A549 (cell line): ENCODE measurements around the gene ZFYVE28. TPM values are rescaled to one million over a fixed set of nuclear protein-coding genes. Genes with fewer than 3 reads are reported as not detected.

Experiments used
- ATAC-seq, 2 experiments: fragments of 200-7000 bp in 1 of 2; fragments of >200 bp in 1 of 2; cut with Nextera tagmentation in 1 of 2; cut with Tn5 transposase in 1 of 2; 3 replicates each; pipeline versions ENCODE4 v1.8.0 to v1.9.1; 2018 to 2020; ENCODE audit warnings: mild to moderate bottlenecking in 1 of 2, moderate library complexity in 1 of 2
- CTCF ChIA-PET: fragments of 300-600 bp; sonication (Branson Sonifier 250); formaldehyde crosslinking; extraction: SDS; loops from one replicate; lab custom pipeline; 2021; ENCODE audit warnings: antibody characterized with exemption, inconsistent platforms; lab: Yijun Ruan, JAX
- POLR2A ChIA-PET: fragments of 350-600 bp; formaldehyde crosslinking; extraction: SDS; loops from one replicate; lab custom pipeline; 2021; ENCODE audit warnings: antibody characterized with exemption, inconsistent platforms; lab: Yijun Ruan, JAX
- DNase-seq, 2 experiments: peaks; one replicate each; pipeline versions ENCODE4 v3.0.0 to v3.0.0-alpha.2; 2011 to 2016; ENCODE audit warnings: low read depth in 1 of 2, low spot score in 1 of 2
- FAIRE-seq: peaks from 2 replicates; lab custom pipeline; 2011; peaks lifted over from hg19 to GRCh38; lab: Jason Lieb, UNC
- H3K27ac ChIP-seq, 2 experiments: fragments of >200 bp; sonication (Bioruptor Twin); formaldehyde crosslinking; 3 replicates each; pipeline ENCODE4 v1.5.1; 2016 to 2017
- H3K4me1 ChIP-seq: fragments of >200 bp; sonication (Bioruptor Twin); formaldehyde crosslinking; 3 replicates; pipeline ENCODE4 v1.6.1; 2016
- H3K4me2 ChIP-seq: fragments of >200 bp; sonication (Bioruptor Twin); formaldehyde crosslinking; 3 replicates; pipeline ENCODE4 v1.6.1; 2016
- H3K4me3 ChIP-seq: fragments of >200 bp; sonication (Bioruptor Twin); formaldehyde crosslinking; 3 replicates; pipeline ENCODE4 v1.5.1; 2016
- H3K9me3 ChIP-seq: fragments of >200 bp; sonication (Bioruptor Twin); formaldehyde crosslinking; 3 replicates; pipeline ENCODE4 v1.6.1; 2016
- BHLHE40 ChIP-seq: IDR thresholded peaks from 2 replicates; pipeline ENCODE4 v1.6.1; 2012; ENCODE audit warnings: low read depth, low read length, inconsistent platforms
- CBX8 ChIP-seq: fragments of 200-600 bp; sonication (generic); IDR thresholded peaks from 2 replicates; pipeline ENCODE4 v1.6.1; 2016
- CEBPB ChIP-seq, 2 experiments: fragments of >200 bp in 1 of 2; sonication (Bioruptor Twin) in 1 of 2; formaldehyde crosslinking in 1 of 2; IDR thresholded peaks; 2 replicates each; pipeline ENCODE4 v1.6.1; 2012 to 2016
- CHD2 ChIP-seq: fragments of 150-350 bp; IDR thresholded peaks from 2 replicates; pipeline ENCODE4 v1.6.1; 2014; ENCODE audit warnings: low read length; ENCODE audit not compliant: partially characterized antibody
- CHD4 ChIP-seq: fragments of 200-600 bp; sonication (generic); IDR thresholded peaks from 2 replicates; pipeline ENCODE4 v1.6.1; 2016; ENCODE audit warnings: antibody characterized with exemption, mild to moderate bottlenecking, borderline replicate concordance
- EHF ChIP-seq: fragments of 250-450 bp; sonication (Bioruptor Pico); IDR thresholded peaks from 2 replicates; pipeline ENCODE4 v1.5.0; 2020; ENCODE audit warnings: mild to moderate bottlenecking
- EHMT2 ChIP-seq: fragments of 200-600 bp; sonication (generic); IDR thresholded peaks from 2 replicates; pipeline ENCODE4 v1.6.1; 2016; ENCODE audit warnings: antibody characterized with exemption, low read depth, mild to moderate bottlenecking, moderate library complexity
- FOSL2 ChIP-seq, 2 experiments: fragments of 450-650 bp in 1 of 2; fragments of >200 bp in 1 of 2; sonication (Bioruptor Twin) in 1 of 2; formaldehyde crosslinking; IDR thresholded peaks; 2 replicates each; pipeline versions ENCODE4 v1.5.0 to v1.6.1; 2016 to 2020; ENCODE audit warnings: mild to moderate bottlenecking in 1 of 2, moderate library complexity in 1 of 2
- HDAC2 ChIP-seq: fragments of 200-600 bp; sonication (generic); IDR thresholded peaks from 2 replicates; pipeline ENCODE4 v1.6.1; 2016
- HOXB13 ChIP-seq: fragments of 250-450 bp; sonication (Bioruptor Pico); IDR thresholded peaks from 2 replicates; pipeline ENCODE4 v1.5.0; 2020; ENCODE audit warnings: low read depth, mild to moderate bottlenecking, moderate library complexity
- HOXB5 ChIP-seq: fragments of 250-450 bp; sonication (Bioruptor Pico); IDR thresholded peaks from 2 replicates; pipeline ENCODE4 v1.5.0; 2020; ENCODE audit warnings: mild to moderate bottlenecking, moderate library complexity
- JUN ChIP-seq, 2 experiments: fragments of >200 bp; sonication (Bioruptor Twin); formaldehyde crosslinking; IDR thresholded peaks; 2 replicates in 1 of 2; 3 replicates in 1 of 2; pipeline ENCODE4 v1.6.1; 2016 to 2017
- KDM1A ChIP-seq: fragments of 200-600 bp; sonication (generic); IDR thresholded peaks from 2 replicates; pipeline ENCODE4 v1.6.1; 2016; ENCODE audit warnings: low read depth, mild to moderate bottlenecking
- MAZ ChIP-seq: fragments of 150-350 bp; IDR thresholded peaks from 2 replicates; pipeline ENCODE4 v1.6.1; 2014; ENCODE audit warnings: antibody characterized with exemption, low read depth, low read length, borderline replicate concordance
- MYC ChIP-seq: IDR thresholded peaks from 2 replicates; pipeline ENCODE4 v1.6.1; 2012; ENCODE audit warnings: mild to moderate bottlenecking, inconsistent platforms, low read length, improper control_type of control experiment, borderline replicate concordance
- NPAS2 ChIP-seq: fragments of 250-450 bp; sonication (Bioruptor Pico); IDR thresholded peaks from 2 replicates; pipeline ENCODE4 v1.8.0; 2022; ENCODE audit warnings: mild to moderate bottlenecking, moderate library complexity, borderline replicate concordance
- POLR2A ChIP-seq: IDR thresholded peaks from 2 replicates; pipeline ENCODE4 v1.6.1; 2012; ENCODE audit warnings: mild to moderate bottlenecking, low read length
- RARB ChIP-seq: fragments of 250-450 bp; sonication (Bioruptor Pico); IDR thresholded peaks from 2 replicates; pipeline ENCODE4 v1.8.0; 2021; ENCODE audit warnings: mild to moderate bottlenecking, moderate library complexity
- RCOR1 ChIP-seq: fragments of 150-350 bp; IDR thresholded peaks from 2 replicates; pipeline ENCODE4 v1.6.1; 2014; ENCODE audit warnings: antibody characterized with exemption, low read length, low read depth
- RFX5 ChIP-seq: fragments of 450-650 bp; IDR thresholded peaks from 2 replicates; pipeline ENCODE4 v1.7.1; 2014; ENCODE audit warnings: antibody characterized with exemption, mild to moderate bottlenecking, moderate library complexity
- RNF2 ChIP-seq: fragments of 200-600 bp; sonication (generic); IDR thresholded peaks from 2 replicates; pipeline ENCODE4 v1.6.1; 2016; ENCODE audit warnings: low read depth, mild to moderate bottlenecking, antibody characterized with exemption, moderate library complexity, borderline replicate concordance
- SMC3 ChIP-seq: fragments of >200 bp; sonication (Bioruptor Twin); formaldehyde crosslinking; IDR thresholded peaks from 3 replicates; pipeline ENCODE4 v1.6.1; 2018; ENCODE audit warnings: inconsistent platforms
- TFCP2L1 ChIP-seq: fragments of 250-450 bp; sonication (Bioruptor Pico); IDR thresholded peaks from 2 replicates; pipeline ENCODE4 v1.5.0; 2021; ENCODE audit warnings: mild to moderate bottlenecking
- ZC3H11A ChIP-seq: fragments of 450-650 bp; IDR thresholded peaks from 2 replicates; pipeline ENCODE4 v1.6.1; 2014; ENCODE audit warnings: antibody characterized with exemption, mild to moderate bottlenecking
- ZSCAN20 ChIP-seq: fragments of 250-450 bp; sonication (Bioruptor Pico); IDR thresholded peaks from 2 replicates; pipeline ENCODE4 v1.8.0; 2022; ENCODE audit warnings: mild to moderate bottlenecking, moderate library complexity
- WGBS: methylation state at CpG from one replicate; pipeline ENCODE4 v1.1.6; 2017; ENCODE audit errors: missing lambda C conversion rate; 5-methylcytosine and 5-hydroxymethylcytosine counted together
- polyA plus RNA-seq, 4 experiments: library from polyadenylated mRNA; depleted of rRNA in 3 of 4; stranded (reverse); fragments of >200 nt; fragmentation: RNase III in 1 of 4; extraction: RNeasy Plus Mini Kit Qiagen cat#74134 plus additional on column Dnase treatment in 1 of 4; gene quantifications; 2 replicates in 3 of 4; 3 replicates in 1 of 4; pipeline ENCODE4 v1.2.3, GENCODE V29; 2011 to 2017
- TF ChIP-seq, protein P1 (sequence below): fragments of 250-450 bp; sonication (Bioruptor Pico); IDR thresholded peaks from 2 replicates; pipeline ENCODE4 v1.5.0; 2020; ENCODE audit warnings: low read depth, mild to moderate bottlenecking, moderate library complexity
- TF ChIP-seq, protein P2 (sequence below): IDR thresholded peaks from 2 replicates; pipeline ENCODE4 v1.6.1; 2012
- TF ChIP-seq, protein P3 (sequence below): fragments of >200 bp; sonication (Bioruptor Twin); formaldehyde crosslinking; IDR thresholded peaks from 3 replicates; pipeline ENCODE4 v1.5.1; 2016
- TF ChIP-seq, protein P4 (sequence below): IDR thresholded peaks from 2 replicates; pipeline ENCODE4 v1.6.1; 2012; ENCODE audit warnings: low read depth, borderline replicate concordance
- TF ChIP-seq, protein P5 (sequence below): fragments of 150-350 bp; IDR thresholded peaks from 2 replicates; pipeline ENCODE4 v1.6.1; 2014; ENCODE audit warnings: low read depth, mild to moderate bottlenecking, low read length

ZFYVE28 gene
- polyA plus RNA-seq, 2 of the 4 experiments (the other 2 are of a cell fraction): 2.1 to 2.3 TPM

DNA sequence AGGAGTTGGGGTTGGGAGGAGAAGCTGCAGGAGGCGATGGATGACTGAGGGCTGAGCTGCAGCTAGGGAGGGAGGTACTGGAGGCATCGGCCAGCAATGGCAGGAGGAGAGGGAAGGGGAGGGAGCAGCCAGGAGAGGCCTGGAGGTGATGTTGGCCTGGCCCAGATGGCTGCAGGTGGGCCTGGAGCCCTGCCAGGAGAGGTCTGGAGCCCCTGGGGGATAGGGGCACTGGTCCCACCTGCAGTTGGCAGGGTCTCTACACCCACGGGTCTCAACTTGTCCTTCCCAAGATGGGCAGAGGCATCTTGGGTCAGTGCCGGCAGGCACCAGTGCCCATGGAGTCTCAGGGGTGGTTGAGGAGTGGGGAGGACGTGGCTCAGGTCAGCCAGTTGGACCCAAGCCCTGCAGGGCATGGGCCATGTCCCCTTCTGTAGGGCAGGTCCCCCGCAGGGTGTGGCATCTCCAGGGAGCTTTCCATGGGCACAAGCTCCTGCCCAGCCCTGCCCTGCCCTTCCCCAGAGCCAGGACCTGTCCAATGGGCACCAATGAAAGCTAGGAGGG lies 153.9 kb downstream of the ZFYVE28 start (continued):
- TF ChIP-seq, protein P1, sequence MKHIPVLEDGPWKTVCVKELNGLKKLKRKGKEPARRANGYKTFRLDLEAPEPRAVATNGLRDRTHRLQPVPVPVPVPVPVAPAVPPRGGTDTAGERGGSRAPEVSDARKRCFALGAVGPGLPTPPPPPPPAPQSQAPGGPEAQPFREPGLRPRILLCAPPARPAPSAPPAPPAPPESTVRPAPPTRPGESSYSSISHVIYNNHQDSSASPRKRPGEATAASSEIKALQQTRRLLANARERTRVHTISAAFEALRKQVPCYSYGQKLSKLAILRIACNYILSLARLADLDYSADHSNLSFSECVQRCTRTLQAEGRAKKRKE (CRISPR knock-in tag): no peak
- TF ChIP-seq CBX8 (no peak), JUN (IDR thresholded peaks at IDR 0.05) (no peak), HOXB13 (CRISPR knock-in tag) (no peak), KDM1A (no peak), HOXB5 (CRISPR knock-in tag) (no peak), NPAS2 (CRISPR knock-in tag) (no peak), EHF (CRISPR knock-in tag) (no peak), POLR2A (no peak)

DNA sequence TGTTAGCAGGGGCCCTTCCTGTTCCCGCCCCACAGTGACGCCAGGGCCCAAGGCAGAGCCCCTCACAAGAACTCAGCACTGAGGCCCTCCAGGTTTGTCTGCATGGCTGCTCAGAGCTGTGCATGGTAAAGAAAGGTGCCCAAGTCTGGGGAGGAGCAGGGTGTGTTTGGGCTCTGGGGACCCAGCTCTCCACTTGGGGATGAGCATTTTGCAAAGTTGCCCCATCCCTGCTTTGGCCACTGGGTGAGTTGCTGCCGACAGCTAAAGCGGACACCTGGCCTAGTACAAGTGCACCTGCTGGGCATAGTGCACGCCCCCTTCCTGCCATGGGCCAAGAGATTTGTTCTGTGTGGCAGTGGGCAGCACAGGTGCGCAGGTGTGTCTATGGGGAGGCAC lies 154.5 kb downstream of the ZFYVE28 start:
- Histone ChIP-seq H3K4me2 (no peak overlapping the region), H3K4me3 (no peak overlapping the region), H3K27ac (no peak overlapping the region), H3K9me3 (no peaks in the 10 kb centered on the region), H3K4me1 (peaks cover 6% of the 10 kb centered on the region; the same call in 1 of the 3 replicates)
- POLR2A ChIA-PET: no interaction called here
- DNase-seq: no peak
- WGBS: 82% methylated on average over 3 of the region's 6 CpGs
- no peak for FAIRE-seq
- no peak for ATAC-seq
- TF ChIP-seq HOXB13 (CRISPR knock-in tag) (no peak), SMC3 (no peak), MAZ (no peak), RARB (CRISPR knock-in tag) (no peak), ZSCAN20 (CRISPR knock-in tag) (no peak), RCOR1 (no peak), EHMT2 (no peak), CHD2 (no peak), POLR2A (no peak), RNF2 (no peak), RFX5 (no peak), KDM1A (no peak), HOXB5 (CRISPR knock-in tag) (no peak)
- TF ChIP-seq, protein P2, sequence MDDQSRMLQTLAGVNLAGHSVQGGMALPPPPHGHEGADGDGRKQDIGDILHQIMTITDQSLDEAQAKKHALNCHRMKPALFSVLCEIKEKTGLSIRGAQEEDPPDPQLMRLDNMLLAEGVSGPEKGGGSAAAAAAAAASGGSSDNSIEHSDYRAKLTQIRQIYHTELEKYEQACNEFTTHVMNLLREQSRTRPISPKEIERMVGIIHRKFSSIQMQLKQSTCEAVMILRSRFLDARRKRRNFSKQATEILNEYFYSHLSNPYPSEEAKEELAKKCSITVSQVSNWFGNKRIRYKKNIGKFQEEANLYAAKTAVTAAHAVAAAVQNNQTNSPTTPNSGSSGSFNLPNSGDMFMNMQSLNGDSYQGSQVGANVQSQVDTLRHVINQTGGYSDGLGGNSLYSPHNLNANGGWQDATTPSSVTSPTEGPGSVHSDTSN: no peak
- TF ChIP-seq, protein P3, sequence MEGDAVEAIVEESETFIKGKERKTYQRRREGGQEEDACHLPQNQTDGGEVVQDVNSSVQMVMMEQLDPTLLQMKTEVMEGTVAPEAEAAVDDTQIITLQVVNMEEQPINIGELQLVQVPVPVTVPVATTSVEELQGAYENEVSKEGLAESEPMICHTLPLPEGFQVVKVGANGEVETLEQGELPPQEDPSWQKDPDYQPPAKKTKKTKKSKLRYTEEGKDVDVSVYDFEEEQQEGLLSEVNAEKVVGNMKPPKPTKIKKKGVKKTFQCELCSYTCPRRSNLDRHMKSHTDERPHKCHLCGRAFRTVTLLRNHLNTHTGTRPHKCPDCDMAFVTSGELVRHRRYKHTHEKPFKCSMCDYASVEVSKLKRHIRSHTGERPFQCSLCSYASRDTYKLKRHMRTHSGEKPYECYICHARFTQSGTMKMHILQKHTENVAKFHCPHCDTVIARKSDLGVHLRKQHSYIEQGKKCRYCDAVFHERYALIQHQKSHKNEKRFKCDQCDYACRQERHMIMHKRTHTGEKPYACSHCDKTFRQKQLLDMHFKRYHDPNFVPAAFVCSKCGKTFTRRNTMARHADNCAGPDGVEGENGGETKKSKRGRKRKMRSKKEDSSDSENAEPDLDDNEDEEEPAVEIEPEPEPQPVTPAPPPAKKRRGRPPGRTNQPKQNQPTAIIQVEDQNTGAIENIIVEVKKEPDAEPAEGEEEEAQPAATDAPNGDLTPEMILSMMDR: no peak
- TF ChIP-seq, protein P4, sequence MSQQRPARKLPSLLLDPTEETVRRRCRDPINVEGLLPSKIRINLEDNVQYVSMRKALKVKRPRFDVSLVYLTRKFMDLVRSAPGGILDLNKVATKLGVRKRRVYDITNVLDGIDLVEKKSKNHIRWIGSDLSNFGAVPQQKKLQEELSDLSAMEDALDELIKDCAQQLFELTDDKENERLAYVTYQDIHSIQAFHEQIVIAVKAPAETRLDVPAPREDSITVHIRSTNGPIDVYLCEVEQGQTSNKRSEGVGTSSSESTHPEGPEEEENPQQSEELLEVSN: no peak
- TF ChIP-seq, all 56 proteins: peak for 0
- CTCF ChIA-PET: interaction anchor here (0.6 to 0.9 kb wide), 2 partner anchors 14 to 359 kb away, joined by 3 read pairs; no protein-coding TSS in a partner anchor

DNA sequence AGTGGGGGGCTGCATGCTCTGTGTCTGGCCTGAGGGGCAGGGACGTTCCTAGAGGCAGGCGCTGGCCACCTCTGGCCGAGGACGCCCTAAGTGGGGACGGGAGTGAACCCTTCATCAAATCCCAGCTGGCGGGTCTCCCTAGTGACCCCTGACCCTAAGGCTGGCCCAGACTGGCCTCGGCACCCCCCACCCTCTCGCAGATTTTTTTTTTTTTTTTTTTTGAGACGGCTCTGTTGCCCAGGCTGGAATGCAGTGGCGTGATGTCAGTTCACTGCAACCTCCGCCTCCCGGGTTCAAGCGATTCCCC lies 155.5 kb downstream of the ZFYVE28 start:
- no peak for TF ChIP-seq CHD2
- no peak for TF ChIP-seq TFCP2L1 (CRISPR knock-in tag)
- no peak for TF ChIP-seq RARB (CRISPR knock-in tag)
- no peak for TF ChIP-seq SMC3
- TF ChIP-seq FOSL2 (IDR thresholded peaks at IDR 0.05): no peak
- TF ChIP-seq FOSL2 (CRISPR knock-in tag; IDR thresholded peaks at IDR 0.05): no peak
- TF ChIP-seq CHD4: no peak
- no peak for TF ChIP-seq KDM1A
- TF ChIP-seq, protein P4: no peak
- no peak for TF ChIP-seq ZC3H11A
- TF ChIP-seq CEBPB (IDR thresholded peaks at IDR 0.05): no peak
- no peak for TF ChIP-seq HOXB5 (CRISPR knock-in tag)
- TF ChIP-seq, protein P5, sequence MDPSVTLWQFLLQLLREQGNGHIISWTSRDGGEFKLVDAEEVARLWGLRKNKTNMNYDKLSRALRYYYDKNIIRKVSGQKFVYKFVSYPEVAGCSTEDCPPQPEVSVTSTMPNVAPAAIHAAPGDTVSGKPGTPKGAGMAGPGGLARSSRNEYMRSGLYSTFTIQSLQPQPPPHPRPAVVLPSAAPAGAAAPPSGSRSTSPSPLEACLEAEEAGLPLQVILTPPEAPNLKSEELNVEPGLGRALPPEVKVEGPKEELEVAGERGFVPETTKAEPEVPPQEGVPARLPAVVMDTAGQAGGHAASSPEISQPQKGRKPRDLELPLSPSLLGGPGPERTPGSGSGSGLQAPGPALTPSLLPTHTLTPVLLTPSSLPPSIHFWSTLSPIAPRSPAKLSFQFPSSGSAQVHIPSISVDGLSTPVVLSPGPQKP: no peak
- TF ChIP-seq MYC: no peak
- no peak for TF ChIP-seq RNF2
- no peak for TF ChIP-seq BHLHE40
- no peak for TF ChIP-seq HDAC2
- Histone ChIP-seq H3K27ac (peak overlapping the region; percentile 98 to 99), H3K4me2 (peak overlapping the region; percentile 99), H3K4me1 (peaks cover 6% of the 10 kb centered on the region; the same call in 1 of the 3 replicates), H3K9me3 (no peaks in the 10 kb centered on the region), H3K4me3 (peak overlapping the region; percentile 81)
- FAIRE-seq (no peak), DNase-seq (no peak), ATAC-seq (no peak)
- ChIA-PET CTCF (interaction anchor here (0.8 to 1.2 kb wide), 3 partner anchors 15 to 92 kb away, joined by 3 read pairs; no protein-coding TSS in a partner anchor), POLR2A (interaction anchor here (0.7 to 1.5 kb wide), 3 partner anchors 150 to 273 kb away, joined by 4 to 10 read pairs (median 6); no protein-coding TSS in a partner anchor)
- 86% methylated on average over 9 of the region's 13 CpGs for WGBS
